Upper lobe of right lung (tissue), 1 donor: ENCODE measurements around the gene AK9. TPM values are rescaled to one million over a fixed set of nuclear protein-coding genes. Genes with fewer than 3 reads are reported as not detected.
A peak's percentile ranks its signal among the peaks of the same experiment; 100 is the strongest.

Source experiments
- ATAC-seq: fragments of 200-7000 bp; cut with Tn5 transposase; one replicate; pipeline ENCODE4 v1.9.1; 2020; ENCODE audit warnings: mild to moderate bottlenecking, moderate library complexity
- DNase-seq: peaks from one replicate; pipeline ENCODE4 v3.0.0-alpha.2; 2020
- H3K27ac ChIP-seq: fragments of 200-600 bp; one replicate; pipeline ENCODE4 v1.8.0; 2022
- H3K27me3 ChIP-seq: fragments of 200-600 bp; one replicate; pipeline ENCODE4 v1.8.0; 2022; ENCODE audit warnings: mild to moderate bottlenecking
- H3K36me3 ChIP-seq: fragments of 200-600 bp; one replicate; pipeline ENCODE4 v1.8.0; 2022
- H3K4me1 ChIP-seq: fragments of 200-600 bp; one replicate; pipeline ENCODE4 v1.8.0; 2022
- H3K4me3 ChIP-seq: fragments of 200-600 bp; one replicate; pipeline ENCODE4 v1.8.0; 2022; ENCODE audit warnings: mild to moderate bottlenecking
- H3K9me3 ChIP-seq: fragments of 200-600 bp; one replicate; pipeline ENCODE4 v1.8.0; 2022
- intact Hi-C: fragments of 100-400 bp; cut with DNase I; formaldehyde crosslinking; loops from one replicate; pipeline ENCODE4 v1.11.0; 2022
- long read RNA-seq: library from polyadenylated mRNA; unstranded; transcript quantifications from one replicate; pipeline ENCODE4 v2.0.0, GENCODE V29; 2021
- total RNA-seq: library from RNA; stranded (reverse); fragmentation: NEBNext Ultra II Directional; extraction: Animal tissue kit (Norgen Biotek cat#: 25700); gene quantifications from one replicate; pipeline ENCODE4 v1.2.1, GENCODE V29; 2021
- TF ChIP-seq, protein P1 (sequence below): fragments of 200-600 bp; IDR thresholded peaks from one replicate; pipeline ENCODE4 v1.8.0; 2022; ENCODE audit warnings: antibody characterized with exemption
- donor health status: DM: no; HTN: yes; CAD: no; lungs with severe emphysema.

AK9 gene
- total RNA-seq: 8.8 TPM
- long read RNA-seq, partial matches to known transcripts: 2 of 7 reads
- long read RNA-seq, other reads (novel, unspliced or antisense): 4 of 7 reads

DNA sequence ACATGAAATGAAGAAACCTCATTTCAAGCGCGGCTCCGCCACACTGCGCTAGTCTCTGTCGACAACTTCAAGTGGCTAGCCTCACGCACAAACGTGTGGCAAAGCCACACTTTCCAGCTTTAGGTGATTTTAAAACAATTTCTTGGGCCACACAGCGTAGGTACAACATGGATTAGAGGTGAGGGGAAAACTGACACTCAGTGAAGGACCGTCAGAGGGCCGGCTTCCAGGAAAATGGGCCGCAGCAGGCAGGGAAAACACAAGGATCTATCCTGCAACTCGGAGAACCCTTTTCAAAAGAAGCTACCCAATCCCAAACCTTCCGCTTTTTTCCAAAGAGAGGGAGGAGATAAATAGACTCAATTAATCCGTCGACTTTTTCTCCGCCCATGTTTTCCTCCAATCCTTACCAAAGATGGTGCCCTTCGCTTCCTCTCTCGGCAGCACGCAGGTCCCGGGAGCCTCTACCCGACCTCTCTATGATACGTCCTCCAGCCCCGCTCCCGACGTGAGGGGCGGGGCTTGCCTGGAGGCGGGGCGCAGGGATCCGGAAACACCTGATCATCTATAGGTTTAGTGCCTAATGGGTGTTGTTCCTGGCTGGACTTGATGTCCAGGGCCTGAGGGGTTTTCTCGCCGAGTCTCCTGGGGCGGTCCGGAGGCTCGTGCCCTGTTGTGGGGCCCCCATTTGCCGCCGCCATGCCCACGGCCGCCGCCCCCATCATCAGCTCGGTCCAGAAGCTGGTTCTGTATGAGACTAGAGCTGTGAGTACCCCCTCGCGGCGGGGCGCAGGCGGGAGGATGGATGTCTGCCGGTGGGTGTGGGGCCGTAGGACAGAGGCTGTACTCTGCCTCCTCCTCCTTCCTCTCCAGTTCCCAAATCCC lies at the start of gene AK9, which contains the start of gene FIG4:
Gene AK9 (minus strand): TSS at position 466 of the 885 bp plus-strand sequence. CDS start 15,457 bp downstream, outside the sequence.
Gene FIG4 (plus strand): TSS at position 560 of the 885 bp plus-strand sequence. CDS start 140 bp downstream, at position 700.
- Histone ChIP-seq H3K4me1 (peaks cover 24% of the 10 kb centered on the region), H3K4me3 (peak within 1 kb of the TSS; percentile 80), H3K27me3 (no peaks in the 10 kb centered on the region), H3K9me3 (no peaks in the 10 kb centered on the region), H3K27ac (peak within 1 kb of the TSS; percentile 86), H3K36me3 (no peaks in the 10 kb centered on the region)
- ATAC-seq (peak; percentile 98), DNase-seq (peak; percentile 97)
- TF ChIP-seq, protein P1, sequence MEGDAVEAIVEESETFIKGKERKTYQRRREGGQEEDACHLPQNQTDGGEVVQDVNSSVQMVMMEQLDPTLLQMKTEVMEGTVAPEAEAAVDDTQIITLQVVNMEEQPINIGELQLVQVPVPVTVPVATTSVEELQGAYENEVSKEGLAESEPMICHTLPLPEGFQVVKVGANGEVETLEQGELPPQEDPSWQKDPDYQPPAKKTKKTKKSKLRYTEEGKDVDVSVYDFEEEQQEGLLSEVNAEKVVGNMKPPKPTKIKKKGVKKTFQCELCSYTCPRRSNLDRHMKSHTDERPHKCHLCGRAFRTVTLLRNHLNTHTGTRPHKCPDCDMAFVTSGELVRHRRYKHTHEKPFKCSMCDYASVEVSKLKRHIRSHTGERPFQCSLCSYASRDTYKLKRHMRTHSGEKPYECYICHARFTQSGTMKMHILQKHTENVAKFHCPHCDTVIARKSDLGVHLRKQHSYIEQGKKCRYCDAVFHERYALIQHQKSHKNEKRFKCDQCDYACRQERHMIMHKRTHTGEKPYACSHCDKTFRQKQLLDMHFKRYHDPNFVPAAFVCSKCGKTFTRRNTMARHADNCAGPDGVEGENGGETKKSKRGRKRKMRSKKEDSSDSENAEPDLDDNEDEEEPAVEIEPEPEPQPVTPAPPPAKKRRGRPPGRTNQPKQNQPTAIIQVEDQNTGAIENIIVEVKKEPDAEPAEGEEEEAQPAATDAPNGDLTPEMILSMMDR: peak; percentile 20
- intact Hi-C loops: no loop called here

DNA sequence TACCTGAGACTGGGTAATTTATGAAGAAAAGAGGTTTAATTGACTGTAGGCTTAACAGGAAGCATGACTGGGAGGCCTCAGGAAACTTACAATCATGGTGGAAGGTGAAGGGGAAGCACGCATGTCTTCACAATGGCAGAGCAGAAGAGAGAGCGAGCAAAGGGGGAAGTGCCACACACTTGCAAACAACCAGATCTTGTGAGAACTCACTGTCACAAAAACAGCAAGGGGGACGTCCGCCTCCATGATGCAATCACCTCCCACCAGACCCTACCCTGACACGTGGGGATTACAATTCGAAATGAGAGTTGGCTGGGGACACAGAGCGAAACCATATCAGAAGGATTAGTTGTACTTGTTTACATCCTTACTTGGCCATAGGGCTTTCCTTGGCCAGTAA lies 49.8 kb upstream of the AK9 start:
- DNase-seq: peak; percentile 63
- Histone ChIP-seq H3K9me3 (no peaks in the 10 kb centered on the region), H3K4me3 (no peak overlapping the region), H3K36me3 (peaks cover 19% of the 10 kb centered on the region), H3K4me1 (no peaks in the 10 kb centered on the region), H3K27ac (no peak overlapping the region), H3K27me3 (no peaks in the 10 kb centered on the region)
- ATAC-seq: peak; percentile 69
- intact Hi-C loops: no loop called here
- TF ChIP-seq, protein P1: no peak

DNA sequence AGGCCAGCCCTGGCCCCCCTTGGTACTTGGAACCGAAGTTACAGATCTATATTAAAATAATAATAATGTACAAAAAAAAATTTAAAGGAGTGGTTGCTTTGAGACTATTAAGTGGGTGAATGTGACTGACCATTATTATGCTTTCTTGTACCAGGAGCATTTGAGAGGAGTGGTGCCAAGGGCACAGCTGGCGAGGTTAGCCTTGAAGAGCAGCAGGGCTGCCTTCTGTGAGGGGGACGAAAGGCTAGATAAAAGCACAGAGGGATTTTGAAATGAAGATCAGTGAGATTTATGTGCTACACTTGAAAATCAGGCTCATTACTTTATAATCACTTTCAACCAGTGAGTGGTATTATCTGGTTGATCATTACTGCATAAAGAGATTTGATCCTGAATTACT lies 48.7 kb upstream of the AK9 start:
- no peaks in the 10 kb centered on the region for H3K27me3 ChIP-seq
- TF ChIP-seq, protein P1: no peak
- DNase-seq (no peak), ATAC-seq (no peak)
- intact Hi-C loops: no loop called here
- no peaks in the 10 kb centered on the region for H3K9me3 ChIP-seq
- H3K4me3 ChIP-seq: no peak overlapping the region
- no peak overlapping the region for H3K27ac ChIP-seq
- H3K4me1 ChIP-seq: no peaks in the 10 kb centered on the region
- H3K36me3 ChIP-seq: peaks cover 29% of the 10 kb centered on the region

DNA sequence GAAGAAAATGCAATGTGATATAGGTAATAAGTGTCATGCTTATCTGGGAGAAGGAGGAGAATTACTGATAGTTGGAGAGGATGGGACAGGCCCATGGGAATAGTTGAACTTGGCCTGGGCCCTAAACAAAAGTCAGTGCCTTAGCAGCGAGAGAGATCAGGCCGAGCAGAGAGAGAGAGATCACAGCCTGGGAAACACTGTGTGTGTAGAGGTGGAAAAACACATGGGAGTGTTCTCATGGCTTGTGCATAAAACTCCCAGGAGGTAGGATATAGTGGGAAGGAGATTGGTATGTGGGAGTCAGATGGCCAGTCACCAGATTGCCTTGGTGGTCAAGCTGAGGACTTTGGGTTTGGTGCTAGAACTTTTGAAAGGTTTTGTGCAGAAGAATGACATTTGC lies 47.7 kb upstream of the AK9 start:
- peaks cover 21% of the 10 kb centered on the region for H3K36me3 ChIP-seq
- TF ChIP-seq, protein P1: no peak

DNA sequence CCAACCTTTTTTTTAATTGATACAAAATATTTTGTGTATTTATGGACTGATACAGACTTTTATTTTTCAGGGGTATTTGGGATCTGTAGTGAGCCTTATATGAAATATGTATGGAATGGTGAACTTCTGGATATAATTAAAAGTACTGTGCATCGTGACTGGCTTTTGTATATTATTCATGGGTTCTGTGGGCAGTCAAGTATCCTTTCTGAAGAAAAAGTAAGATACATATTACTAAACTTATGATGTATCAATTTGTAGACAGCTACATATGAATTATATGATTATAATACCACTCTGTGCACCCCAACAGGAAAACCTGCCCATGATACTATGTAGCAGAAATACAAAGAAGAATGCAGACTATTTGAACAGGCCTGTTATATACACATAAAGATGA lies 47.3 kb upstream of the AK9 start:
- Histone ChIP-seq H3K36me3 (peaks cover 18% of the 10 kb centered on the region), H3K4me1 (no peaks in the 10 kb centered on the region)
- intact Hi-C loops: no loop called here

More for the DNA sequence above, 47.7 kb upstream of the AK9 start:
- Histone ChIP-seq H3K27me3 (no peaks in the 10 kb centered on the region), H3K9me3 (no peaks in the 10 kb centered on the region), H3K4me1 (no peaks in the 10 kb centered on the region), H3K4me3 (no peak overlapping the region), H3K27ac (no peak overlapping the region)
- intact Hi-C loops: no loop called here
- DNase-seq: no peak
- no peak for ATAC-seq

More for the DNA sequence above, 47.3 kb upstream of the AK9 start:
- TF ChIP-seq, protein P1: no peak
- ATAC-seq: no peak
- Histone ChIP-seq H3K9me3 (no peaks in the 10 kb centered on the region), H3K27ac (no peak overlapping the region), H3K4me3 (no peak overlapping the region), H3K27me3 (no peaks in the 10 kb centered on the region)
- no peak for DNase-seq
